HG02938 (cell line): ENCODE data around the gene EIPR1.

Experiments used
- ATAC-seq: cut with Tn5 transposase; IDR thresholded peaks from one replicate; pipeline ENCODE4 v1.9.1; 2021; ENCODE audit warnings: mild to moderate bottlenecking, moderate library complexity; ENCODE audit not compliant: unreplicated experiment

The EIPR1 gene

GRCh38 chr2:3277748-3278520 lies 99.7 kb downstream of the EIPR1 start:
- no peak for ATAC-seq

GRCh38 chr2:3277050-3277747 lies 100.4 kb downstream of the EIPR1 start:
- ATAC-seq = no peak

GRCh38 chr2:3272761-3273160 lies 104.9 kb downstream of the EIPR1 start:
- ATAC-seq = no peak

GRCh38 chr2:3270095-3270478 lies 107.5 kb downstream of the EIPR1 start:
- no peak for ATAC-seq

- ATAC-seq = no peak
Measured at GRCh38 chr2:3269425-3270094, 108.1 kb downstream of the EIPR1 start.

GRCh38 chr2:3268705-3269029 lies 109.0 kb downstream of the EIPR1 start:
- ATAC-seq = no peak

GRCh38 chr2:3267869-3268704 lies 109.5 kb downstream of the EIPR1 start:
- ATAC-seq = no peak

- ATAC-seq = no peak
Measured at GRCh38 chr2:3266925-3267867, 110.4 kb downstream of the EIPR1 start.

GRCh38 chr2:3265981-3266924 lies 111.4 kb downstream of the EIPR1 start:
- no peak for ATAC-seq

GRCh38 chr2:3265471-3265870 lies 112.1 kb downstream of the EIPR1 start:
- ATAC-seq = no peak

- ATAC-seq = no peak
Measured at GRCh38 chr2:3264010-3264744, 113.4 kb downstream of the EIPR1 start.

- no peak for ATAC-seq
Measured at GRCh38 chr2:3263487-3263886, 114.1 kb downstream of the EIPR1 start.

- no peak for ATAC-seq
Measured at GRCh38 chr2:3262437-3263388, 114.9 kb downstream of the EIPR1 start.

- ATAC-seq = no peak
Measured at GRCh38 chr2:3261511-3261910, 116.1 kb downstream of the EIPR1 start.

- no peak for ATAC-seq
Measured at GRCh38 chr2:3260959-3261358, 116.7 kb downstream of the EIPR1 start.

GRCh38 chr2:3257826-3258225 lies 119.8 kb downstream of the EIPR1 start:
- ATAC-seq = no peak

- ATAC-seq = no peak
Measured at GRCh38 chr2:3257166-3257565, 120.5 kb downstream of the EIPR1 start.
